EH (cell line): ENCODE results near the gene GBA3.

ENCODE experiments used
- DNase-seq: peaks from one replicate; pipeline ENCODE4 v3.0.0-alpha.2; 2015; ENCODE audit warnings: low read depth

The GBA3 gene

GRCh38 chr4:22692736-22693135 lies at the start of gene GBA3:
GBA3 (plus strand) TSS chr4:22692937.
- no peak for DNase-seq

- DNase-seq, result no peak
These were observed 48.8 kb upstream of the GBA3 start for GRCh38 chr4:22643952-22644351.

GRCh38 chr4:22645481-22646182 lies 47.1 kb upstream of the GBA3 start:
- no peak for DNase-seq

- DNase-seq, result no peak
These were observed 43.7 kb upstream of the GBA3 start for GRCh38 chr4:22648996-22649395.

- DNase-seq, result no peak
These were observed 42.0 kb upstream of the GBA3 start for GRCh38 chr4:22650771-22651170.

GRCh38 chr4:22653752-22654151 lies 39.0 kb upstream of the GBA3 start:
- no peak for DNase-seq

- peak; percentile 81 for DNase-seq
These were observed 31.3 kb upstream of the GBA3 start for GRCh38 chr4:22661443-22661842.

- DNase-seq, result peak; percentile 11
These were observed 25.3 kb upstream of the GBA3 start for GRCh38 chr4:22667332-22667940.

- DNase-seq, result peak; percentile 71
These were observed 24.4 kb upstream of the GBA3 start for GRCh38 chr4:22668301-22668700.

- no peak for DNase-seq
These were observed 24.0 kb upstream of the GBA3 start for GRCh38 chr4:22668702-22669101.

GRCh38 chr4:22670956-22671355 lies 21.8 kb upstream of the GBA3 start:
- peak; percentile 50 for DNase-seq

- DNase-seq, result no peak
These were observed 20.2 kb upstream of the GBA3 start for GRCh38 chr4:22672519-22672918.

- no peak for DNase-seq
These were observed 19.8 kb upstream of the GBA3 start for GRCh38 chr4:22672944-22673343.

- no peak for DNase-seq
These were observed 18.0 kb upstream of the GBA3 start for GRCh38 chr4:22674700-22675099.

- no peak for DNase-seq
These were observed 16.7 kb upstream of the GBA3 start for GRCh38 chr4:22676063-22676462.

- DNase-seq, result no peak
These were observed 15.0 kb upstream of the GBA3 start for GRCh38 chr4:22677780-22678179.

GRCh38 chr4:22678940-22679854 lies 13.5 kb upstream of the GBA3 start:
- DNase-seq, result peak; percentile 6

GRCh38 chr4:22680065-22680642 lies 12.6 kb upstream of the GBA3 start:
- no peak for DNase-seq

GRCh38 chr4:22683726-22684125 lies 9.0 kb upstream of the GBA3 start:
- no peak for DNase-seq

- DNase-seq, result no peak
These were observed 6.6 kb upstream of the GBA3 start for GRCh38 chr4:22686141-22686540.

- peak; percentile 59 for DNase-seq
These were observed 4.5 kb upstream of the GBA3 start for GRCh38 chr4:22688236-22688635.

- no peak for DNase-seq
These were observed 3.3 kb upstream of the GBA3 start for GRCh38 chr4:22689428-22689827.

- no peak for DNase-seq
These were observed 2.3 kb downstream of the GBA3 start for GRCh38 chr4:22695029-22695428.
